Measurements from ENCODE around the gene GGTA1. TPM values are rescaled to one million over a fixed set of nuclear protein-coding genes. Genes with fewer than 3 reads are reported as not detected.
"Not testable (repeated sequence)": the region's sequence is repeated elsewhere in the genome, so short reads cannot be mapped to it uniquely, and the experiment has no call there.

GGTA1 gene
- total RNA-seq, 1 experiment from 2014 or later: not detected

- ChIA-PET RAD21 (ENCODE audit: low non-redundant PET in 1 of 2, low total read pairs in 2 of 2, uncharacterized antibody in 2 of 2, unreplicated experiment in 2 of 2) (no interaction called here), CTCF (interaction anchor here (1.6 kb wide), 1 partner anchor 29 kb away, joined by 4 read pairs; no protein-coding TSS in a partner anchor), POLR2A (no interaction called here)
- DNase-seq (ENCODE audit: low read depth, low spot score) (no peak), ATAC-seq (no peak)
- Histone ChIP-seq H3K9me3 (ENCODE audit: control insufficient read depth in 1 of 2, insufficient read depth in 1 of 2, low read depth in 1 of 2, low read length in 2 of 2) (no peaks in the 10 kb centered on the region), H3K4me1 (ENCODE audit: control insufficient read depth in 1 of 2, insufficient read depth in 2 of 2, low read length in 2 of 2) (peaks cover 5 to 10% of the 10 kb centered on the region in 2 experiments; a peak in 3 of 4 replicates), H3K27me3 (ENCODE audit: insufficient read depth, low read length) (no peaks in the 10 kb centered on the region), H3K36me3 (ENCODE audit: control insufficient read depth in 1 of 2, insufficient read depth in 2 of 2, low read length in 2 of 2) (no peaks in the 10 kb centered on the region), H3K79me2 (ENCODE audit: insufficient read depth, low read length) (no peaks in the 10 kb centered on the region), H3K9me2 (ENCODE audit: insufficient read depth) (no peaks in the 10 kb centered on the region), H3K27ac (ENCODE audit: low read depth, low read length) (no peak overlapping the region), H2AFZ (ENCODE audit: low read depth, low read length, poor library complexity, severe bottlenecking) (no peak overlapping the region), H3K4me2 (ENCODE audit: low read length) (no peak overlapping the region), H4K20me1 (ENCODE audit: insufficient read depth) (no peaks in the 10 kb centered on the region), H3K4me3 (replicated peaks in 1 of 2; ENCODE audit: low read depth in 1 of 2, low read length in 2 of 2) (no peak overlapping the region), H3K9ac (ENCODE audit: low read length) (no peak overlapping the region)
- BruUV-seq (replicated peaks): no TSS peak
- TF ChIP-seq RAD21 (IDR thresholded peaks at IDR 0.05; ENCODE audit: low read depth): no peak
- no peak for TF ChIP-seq CTCF (IDR thresholded peaks at IDR 0.05 in 2 of 3, conservative IDR thresholded peaks at IDR 0.05 in 1 of 3; ENCODE audit: borderline replicate concordance in 1 of 3, insufficient read depth in 1 of 3, low read depth in 2 of 3, low read length in 2 of 3)
- TF ChIP-seq FOSL1 (IDR thresholded peaks at IDR 0.05; ENCODE audit: low read depth): no peak
- TF ChIP-seq TCF7L2 (IDR thresholded peaks at IDR 0.05; ENCODE audit: borderline replicate concordance, extremely low read depth, insufficient read depth, insufficient read length): no peak
- no peak for TF ChIP-seq ZBTB33 (IDR thresholded peaks at IDR 0.05; ENCODE audit: extremely low read depth, insufficient replicate concordance, low read length)
- TF ChIP-seq POLR2AphosphoS5 (IDR thresholded peaks at IDR 0.05; ENCODE audit: low read depth, low read length): no peak
- TF ChIP-seq ELF1 (IDR thresholded peaks at IDR 0.05; ENCODE audit: borderline replicate concordance, low read depth): no peak
- no peak for TF ChIP-seq ZNF274 (IDR thresholded peaks at IDR 0.05; ENCODE audit: low read depth, low read length)
- no peak for TF ChIP-seq ZFX (IDR thresholded peaks at IDR 0.05)
- no peak for TF ChIP-seq SRF (IDR thresholded peaks at IDR 0.05; ENCODE audit: low read depth)
- no peak for TF ChIP-seq ATF3 (IDR thresholded peaks at IDR 0.05)
- TF ChIP-seq EZH2 (IDR thresholded peaks at IDR 0.05): no peak
- intact Hi-C loops (cut with micrococcal nuclease): no loop called here
Measured at GRCh38 chr9:121527371-121527770, 27.7 kb upstream of the GGTA1 start.

- H3K9ac ChIP-seq (ENCODE audit: low read length); H3K4me1 ChIP-seq (ENCODE audit: control insufficient read depth in 1 of 2, insufficient read depth in 2 of 2, low read length in 2 of 2); BruUV-seq (replicated peaks); POLR2A ChIA-PET; H3K4me3 ChIP-seq (replicated peaks in 1 of 2; ENCODE audit: low read depth in 1 of 2, low read length in 2 of 2); H4K20me1 ChIP-seq (ENCODE audit: insufficient read depth); H3K27me3 ChIP-seq (ENCODE audit: insufficient read depth, low read length); H3K9me2 ChIP-seq (ENCODE audit: insufficient read depth); H3K27ac ChIP-seq (ENCODE audit: low read depth, low read length); H3K9me3 ChIP-seq (ENCODE audit: control insufficient read depth in 1 of 2, insufficient read depth in 1 of 2, low read depth in 1 of 2, low read length in 2 of 2); RAD21 ChIA-PET (ENCODE audit: low non-redundant PET in 1 of 2, low total read pairs in 2 of 2, uncharacterized antibody in 2 of 2, unreplicated experiment in 2 of 2); intact Hi-C loops (cut with micrococcal nuclease); ATAC-seq; H3K4me2 ChIP-seq (ENCODE audit: low read length); H2AFZ ChIP-seq (ENCODE audit: low read depth, low read length, poor library complexity, severe bottlenecking); DNase-seq (ENCODE audit: low read depth, low spot score); H3K36me3 ChIP-seq (ENCODE audit: control insufficient read depth in 1 of 2, insufficient read depth in 2 of 2, low read length in 2 of 2); H3K79me2 ChIP-seq (ENCODE audit: insufficient read depth, low read length): not testable (repeated sequence)
- CTCF ChIA-PET: interaction anchor here (1.0 kb wide), 1 partner anchor 8 kb away, joined by 4 read pairs; no protein-coding TSS in a partner anchor
Measured at GRCh38 chr9:121519688-121520087, 20.0 kb upstream of the GGTA1 start.

Measured in HCT116 (cell line).